Right lobe of liver (tissue), 4 donors: ENCODE results near the gene TMEM14B.

Experiments
- POLR2A ChIP-seq: fragments of 450-650 bp; IDR thresholded peaks from one replicate; pipeline ENCODE4 v1.6.1; 2017; ENCODE audit warnings: antibody characterized with exemption, mild to moderate bottlenecking
- TF ChIP-seq, protein P1 (sequence below), 4 donors: fragments of 200-600 bp in 3 of 4; fragments of 450-650 bp in 1 of 4; IDR thresholded peaks; one replicate each; pipeline versions ENCODE4 v1.5.1 to v1.8.0; 2016 to 2022; ENCODE audit warnings: antibody characterized with exemption in 4 of 4, mild to moderate bottlenecking in 2 of 4
- donor health status: DM: no; HTN: no; CAD: no.
- donor health status: DM: no; HTN: no; CAD: no.
- donor health status: DM: no; HTN: yes; CAD: no.

GRCh38 chr6:10778230-10778629 is 30.6 kb downstream of the TMEM14B start:
- TF ChIP-seq, protein P1, sequence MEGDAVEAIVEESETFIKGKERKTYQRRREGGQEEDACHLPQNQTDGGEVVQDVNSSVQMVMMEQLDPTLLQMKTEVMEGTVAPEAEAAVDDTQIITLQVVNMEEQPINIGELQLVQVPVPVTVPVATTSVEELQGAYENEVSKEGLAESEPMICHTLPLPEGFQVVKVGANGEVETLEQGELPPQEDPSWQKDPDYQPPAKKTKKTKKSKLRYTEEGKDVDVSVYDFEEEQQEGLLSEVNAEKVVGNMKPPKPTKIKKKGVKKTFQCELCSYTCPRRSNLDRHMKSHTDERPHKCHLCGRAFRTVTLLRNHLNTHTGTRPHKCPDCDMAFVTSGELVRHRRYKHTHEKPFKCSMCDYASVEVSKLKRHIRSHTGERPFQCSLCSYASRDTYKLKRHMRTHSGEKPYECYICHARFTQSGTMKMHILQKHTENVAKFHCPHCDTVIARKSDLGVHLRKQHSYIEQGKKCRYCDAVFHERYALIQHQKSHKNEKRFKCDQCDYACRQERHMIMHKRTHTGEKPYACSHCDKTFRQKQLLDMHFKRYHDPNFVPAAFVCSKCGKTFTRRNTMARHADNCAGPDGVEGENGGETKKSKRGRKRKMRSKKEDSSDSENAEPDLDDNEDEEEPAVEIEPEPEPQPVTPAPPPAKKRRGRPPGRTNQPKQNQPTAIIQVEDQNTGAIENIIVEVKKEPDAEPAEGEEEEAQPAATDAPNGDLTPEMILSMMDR (IDR thresholded peaks at IDR 0.05) = no peak
- TF ChIP-seq POLR2A = no peak
